Activated naive CD4-positive, alpha-beta T cell treated with anti-CD3 and anti-CD28 coated beads, Interleukin-2, amount 50 U/mL, for 24 hours (primary cell): ENCODE results near the gene BRAT1.

Experiments
- H3K27ac Mint-ChIP-seq: one replicate; pipeline ENCODE4 v1.8.0; 2021; ENCODE audit warnings: mild to moderate bottlenecking, mixed read lengths
- H3K27me3 Mint-ChIP-seq: one replicate; pipeline ENCODE4 v1.8.0; 2021; ENCODE audit warnings: mixed read lengths
- H3K36me3 Mint-ChIP-seq: one replicate; pipeline ENCODE4 v1.8.0; 2021; ENCODE audit warnings: mixed read lengths
- H3K4me1 Mint-ChIP-seq: one replicate; pipeline ENCODE4 v1.8.0; 2021; ENCODE audit warnings: mixed read lengths
- H3K4me3 Mint-ChIP-seq: one replicate; pipeline ENCODE4 v1.8.0; 2021; ENCODE audit warnings: mild to moderate bottlenecking, mixed read lengths
- H3K9me3 Mint-ChIP-seq: one replicate; pipeline ENCODE4 v1.8.0; 2021; ENCODE audit warnings: mixed read lengths

Gene BRAT1

DNA sequence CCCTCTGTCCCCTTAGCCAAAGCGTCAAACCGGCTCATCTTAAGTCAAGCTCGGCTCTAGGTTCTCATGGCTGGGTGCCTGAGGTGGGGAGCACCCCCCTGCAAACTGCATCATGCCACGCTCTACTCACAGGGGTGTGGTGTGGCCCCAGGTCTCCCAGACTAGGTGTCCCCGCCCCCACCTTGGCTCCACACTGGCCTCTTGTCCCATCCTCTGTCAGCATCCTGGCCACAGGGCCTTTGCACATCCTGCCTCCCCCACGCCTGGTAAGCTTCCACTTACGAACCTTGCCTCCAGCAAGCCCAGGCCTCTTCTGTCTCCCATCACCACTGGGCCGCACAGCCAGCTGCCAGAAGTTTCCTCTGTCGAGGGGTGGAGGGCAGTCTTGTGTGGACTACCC is 58.9 kb downstream of the BRAT1 start:
- no peak overlapping the region for H3K27ac Mint-ChIP-seq
- peaks cover 3% of the 10 kb centered on the region for H3K27me3 Mint-ChIP-seq
- no peak overlapping the region for H3K4me3 Mint-ChIP-seq
- no peaks in the 10 kb centered on the region for H3K9me3 Mint-ChIP-seq
- no peaks in the 10 kb centered on the region for H3K36me3 Mint-ChIP-seq
- no peaks in the 10 kb centered on the region for H3K4me1 Mint-ChIP-seq

DNA sequence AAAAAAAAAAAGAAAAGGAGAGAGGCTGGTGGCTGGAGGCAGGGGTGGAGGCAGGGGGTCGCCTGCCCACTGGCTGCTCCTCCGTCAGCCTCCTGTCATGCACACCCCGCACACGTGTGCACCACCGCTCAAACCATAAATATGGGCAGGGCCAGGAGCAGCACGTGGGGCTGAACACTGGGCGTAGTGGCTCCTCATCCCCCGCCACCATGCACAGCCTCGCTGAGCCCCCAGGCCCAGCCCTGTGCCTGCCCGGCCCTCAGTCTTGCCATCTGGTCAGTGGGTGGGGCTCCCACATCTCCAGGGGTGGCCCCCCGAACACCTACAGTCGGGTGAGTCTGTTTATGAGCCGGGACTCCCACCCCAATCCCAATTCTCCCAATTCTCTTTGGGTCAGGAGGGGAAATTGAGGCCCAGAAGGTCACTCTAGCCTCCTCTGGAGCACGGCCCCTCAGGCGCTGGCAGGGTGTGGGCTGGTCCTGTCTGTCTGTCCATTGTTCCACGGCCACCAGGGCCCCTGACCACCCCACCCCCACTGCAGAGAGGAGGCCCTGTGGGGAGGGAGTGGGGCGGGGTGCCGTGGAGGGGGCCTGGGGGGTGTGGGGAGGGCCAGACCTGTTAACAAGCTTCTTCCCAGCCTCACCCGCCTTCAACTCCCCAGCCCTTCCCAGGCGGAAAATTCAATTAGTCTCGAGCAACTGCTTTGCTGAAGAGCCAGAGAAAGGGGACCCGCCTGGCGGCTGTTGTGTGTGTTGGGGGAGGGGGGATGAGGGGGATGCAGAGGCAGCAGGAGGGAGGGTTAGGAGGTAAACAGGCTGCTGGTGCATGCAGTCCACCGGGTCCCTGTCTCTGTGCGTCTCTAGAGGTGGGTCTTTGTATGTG is 59.7 kb downstream of the BRAT1 start:
- peaks cover 3% of the 10 kb centered on the region for H3K27me3 Mint-ChIP-seq
- no peak overlapping the region for H3K27ac Mint-ChIP-seq
- no peaks in the 10 kb centered on the region for H3K4me1 Mint-ChIP-seq
- no peaks in the 10 kb centered on the region for H3K36me3 Mint-ChIP-seq
- H3K4me3 Mint-ChIP-seq, result no peak overlapping the region
- no peaks in the 10 kb centered on the region for H3K9me3 Mint-ChIP-seq

DNA sequence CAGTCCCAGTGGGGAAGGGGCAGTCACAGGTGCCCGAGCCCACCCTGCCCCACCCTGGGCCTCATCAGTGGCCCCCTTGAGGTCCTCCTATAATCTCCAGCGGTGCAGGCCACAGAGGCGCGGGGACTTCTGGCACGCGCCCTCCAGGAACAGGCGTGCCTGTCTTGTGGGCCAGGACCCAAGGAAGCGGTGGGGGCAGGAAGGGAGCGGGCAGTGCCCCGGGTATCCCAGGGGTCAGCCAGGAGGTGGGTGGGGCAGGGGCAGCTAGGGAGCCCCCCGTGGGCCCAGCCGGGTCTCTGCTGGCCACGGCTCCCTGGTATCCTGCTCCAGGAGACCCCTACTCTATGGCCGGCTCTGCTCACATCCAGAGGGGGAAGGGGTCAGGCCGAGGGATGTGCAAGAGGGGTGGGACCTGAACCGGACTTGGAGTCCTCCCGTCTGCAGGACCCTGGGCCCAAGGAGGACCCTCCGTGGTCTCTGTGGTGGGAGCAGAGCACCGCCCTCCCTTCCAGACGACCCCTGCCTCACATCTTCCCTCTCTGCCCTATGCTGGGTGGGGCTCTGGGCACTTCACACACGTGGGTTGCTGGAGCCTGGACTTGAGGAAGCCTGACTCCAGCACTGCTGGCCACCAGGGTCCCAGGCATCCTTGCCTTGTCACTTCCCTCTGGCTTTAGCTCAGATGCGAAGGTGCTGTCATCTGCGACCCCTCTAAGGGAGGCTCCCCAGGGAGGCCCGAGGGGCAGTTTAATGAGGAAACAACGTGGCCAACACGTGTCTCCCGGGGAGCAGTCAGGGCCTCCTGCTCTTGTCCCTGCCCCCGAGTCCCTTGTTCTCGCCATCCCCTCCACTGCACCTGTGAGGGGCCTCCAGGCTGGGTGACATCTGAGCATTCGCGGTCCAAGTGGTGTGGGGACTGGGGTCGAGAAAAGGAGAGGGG is 60.9 kb downstream of the BRAT1 start:
- H3K9me3 Mint-ChIP-seq, result no peaks in the 10 kb centered on the region
- no peaks in the 10 kb centered on the region for H3K36me3 Mint-ChIP-seq
- H3K27me3 Mint-ChIP-seq, result peaks cover 3% of the 10 kb centered on the region
- no peak overlapping the region for H3K4me3 Mint-ChIP-seq
- no peaks in the 10 kb centered on the region for H3K4me1 Mint-ChIP-seq
- H3K27ac Mint-ChIP-seq, result no peak overlapping the region

DNA sequence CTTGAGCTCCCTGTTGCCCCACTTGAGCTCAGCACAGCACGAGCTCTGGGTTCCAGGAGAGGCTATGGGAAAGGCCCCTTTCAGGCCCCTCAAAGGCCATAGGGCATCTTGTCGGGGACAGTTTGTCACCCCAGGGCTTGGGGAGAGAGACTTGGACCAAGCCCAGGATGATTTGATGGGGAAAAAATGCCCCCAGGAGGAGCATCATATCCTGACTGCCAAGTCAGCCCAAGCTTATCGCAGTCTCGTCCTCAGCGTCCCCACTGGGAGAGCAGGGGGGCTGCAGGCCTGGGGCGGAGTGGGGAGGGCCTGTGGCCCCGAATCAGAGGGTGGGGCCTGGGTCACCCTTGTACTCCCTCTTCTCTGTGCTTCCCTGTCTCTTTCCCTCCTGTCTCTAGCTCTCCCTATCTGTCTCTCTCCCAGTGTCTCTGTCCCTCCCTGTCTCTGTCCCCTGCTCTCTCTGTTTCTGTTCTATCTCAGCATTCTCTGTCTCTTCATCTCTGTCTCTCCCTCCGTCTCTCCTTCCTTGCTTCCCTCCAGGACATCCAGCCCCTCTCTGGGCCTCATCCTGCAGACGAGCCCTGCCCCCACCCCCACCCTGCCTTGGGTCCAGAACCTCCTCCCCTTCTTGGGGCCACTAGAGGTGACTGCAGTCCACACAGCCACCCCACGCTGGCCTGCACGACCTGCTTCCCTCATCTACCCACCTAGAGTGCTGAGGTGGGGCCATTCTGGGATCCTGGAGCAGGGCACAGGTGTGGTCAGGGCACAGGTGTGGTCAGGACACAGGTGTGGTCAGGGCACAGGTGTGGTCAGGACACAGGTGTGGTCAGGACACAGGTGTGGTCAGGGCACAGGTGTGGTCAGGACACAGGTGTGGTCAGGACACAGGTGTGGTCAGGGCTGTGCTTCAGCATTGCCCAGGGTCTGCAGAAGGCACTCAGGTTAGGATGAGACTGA is 61.8 kb downstream of the BRAT1 start:
- no peak overlapping the region for H3K27ac Mint-ChIP-seq
- H3K36me3 Mint-ChIP-seq, result no peaks in the 10 kb centered on the region
- H3K9me3 Mint-ChIP-seq, result no peaks in the 10 kb centered on the region
- peaks cover 3% of the 10 kb centered on the region for H3K27me3 Mint-ChIP-seq
- H3K4me1 Mint-ChIP-seq, result no peaks in the 10 kb centered on the region
- no peak overlapping the region for H3K4me3 Mint-ChIP-seq

DNA sequence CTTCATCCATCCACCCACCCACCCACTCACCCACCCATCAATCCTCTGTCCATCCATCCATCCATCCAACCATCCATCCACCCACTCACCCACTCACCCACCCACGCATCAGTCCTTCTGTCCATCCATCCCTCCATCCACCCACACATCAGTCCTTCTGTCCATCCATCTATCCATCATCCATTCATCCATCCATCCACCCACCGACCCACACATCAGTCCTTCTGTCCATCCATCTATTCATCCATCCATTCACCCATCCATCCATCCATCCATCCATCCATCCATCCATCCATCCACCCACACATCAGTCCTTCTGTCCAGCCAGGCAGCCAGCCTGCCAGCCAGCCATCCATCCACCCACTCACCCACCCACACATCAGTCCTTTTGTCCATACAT is 63.3 kb downstream of the BRAT1 start:
- Mint-ChIP-seq H3K4me3 (no peak overlapping the region), H3K9me3 (no peaks in the 10 kb centered on the region), H3K36me3 (no peaks in the 10 kb centered on the region), H3K27me3 (peaks cover 3% of the 10 kb centered on the region), H3K27ac (peak overlapping the region; percentile 10), H3K4me1 (no peaks in the 10 kb centered on the region)

DNA sequence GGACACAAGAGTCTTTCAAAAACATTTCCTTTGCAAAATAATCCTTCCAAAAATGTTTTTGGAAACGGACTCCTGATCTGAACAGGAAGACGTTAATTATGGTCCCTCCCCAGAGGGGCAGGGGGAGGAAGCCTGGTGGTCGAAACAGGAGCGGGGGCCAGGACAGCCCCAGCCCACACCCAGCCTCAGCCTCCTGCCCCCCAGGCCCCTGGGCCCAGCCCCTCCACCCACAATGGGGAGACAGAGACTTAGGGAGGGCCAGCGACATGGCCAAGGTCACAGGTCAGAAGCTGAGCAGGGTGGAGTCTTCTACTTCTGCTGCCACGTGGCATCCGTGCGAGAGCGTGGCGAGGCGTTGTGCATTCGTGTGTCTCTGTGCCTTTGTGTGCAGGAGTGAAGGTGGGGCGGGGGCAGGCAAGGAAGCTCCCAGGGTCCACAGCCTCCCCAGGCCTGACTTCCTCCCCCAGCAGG is 65.1 kb downstream of the BRAT1 start:
- H3K4me3 Mint-ChIP-seq, result no peak overlapping the region
- peaks cover 3% of the 10 kb centered on the region for H3K27me3 Mint-ChIP-seq

DNA sequence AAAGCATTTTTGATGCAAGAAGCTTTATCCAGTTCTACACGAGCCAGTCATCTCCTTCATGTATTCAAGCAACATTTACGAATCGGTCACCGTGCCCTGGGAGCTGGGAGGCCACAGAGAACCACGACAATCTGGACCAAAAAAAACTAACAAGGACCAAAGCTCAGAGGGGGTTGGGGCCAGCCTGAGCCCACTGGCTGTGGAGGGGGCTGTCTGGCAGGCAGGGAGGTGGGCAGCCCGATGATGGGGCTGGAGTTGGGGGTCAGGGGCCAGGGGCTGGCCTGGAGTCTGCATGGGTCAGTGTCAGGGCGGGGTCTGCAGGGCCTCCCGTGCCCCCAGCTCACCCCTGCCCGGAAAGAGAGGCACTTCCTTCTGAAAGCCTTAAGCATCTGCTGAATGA is 66.6 kb downstream of the BRAT1 start:
- Mint-ChIP-seq H3K9me3 (no peaks in the 10 kb centered on the region), H3K4me1 (no peaks in the 10 kb centered on the region), H3K36me3 (no peaks in the 10 kb centered on the region), H3K4me3 (no peak overlapping the region), H3K27me3 (peaks cover 1% of the 10 kb centered on the region), H3K27ac (no peak overlapping the region)

More for the DNA sequence above, 65.1 kb downstream of the BRAT1 start:
- no peaks in the 10 kb centered on the region for H3K4me1 Mint-ChIP-seq
- H3K9me3 Mint-ChIP-seq, result no peaks in the 10 kb centered on the region
- H3K27ac Mint-ChIP-seq, result no peak overlapping the region
- no peaks in the 10 kb centered on the region for H3K36me3 Mint-ChIP-seq

DNA sequence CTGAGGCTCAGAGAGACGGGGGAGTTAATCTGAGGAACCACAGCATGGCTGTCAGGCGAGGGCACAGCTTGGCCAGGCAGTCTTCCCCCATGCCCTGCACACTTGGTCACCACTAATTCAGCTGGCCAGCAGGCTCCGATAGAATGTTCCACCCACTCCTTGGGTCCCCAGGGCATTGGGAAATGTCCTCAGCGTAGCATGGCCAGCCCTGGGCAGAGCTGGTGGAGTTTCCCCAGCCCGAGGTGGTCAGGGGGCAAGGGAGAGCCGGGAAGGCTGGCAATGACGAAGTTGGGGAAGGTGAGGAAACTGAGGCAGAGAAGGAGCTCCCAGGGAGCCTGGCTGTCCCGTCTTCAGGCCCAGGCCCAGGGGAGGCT is 67.1 kb downstream of the BRAT1 start:
- Mint-ChIP-seq H3K27me3 (peaks cover 1% of the 10 kb centered on the region), H3K9me3 (no peaks in the 10 kb centered on the region), H3K36me3 (no peaks in the 10 kb centered on the region), H3K4me1 (no peaks in the 10 kb centered on the region), H3K4me3 (no peak overlapping the region), H3K27ac (no peak overlapping the region)
